AG04450 (cell line): ENCODE measurements around the gene LMF1. TPM values are rescaled to one million over a fixed set of nuclear protein-coding genes. Genes with fewer than 3 reads are reported as not detected.

Source experiments
- CTCF ChIA-PET: fragments of 300-600, 350-600 bp; formaldehyde crosslinking; extraction: SDS; loops from one replicate; lab custom pipeline; 2022; ENCODE audit warnings: antibody characterized with exemption, inconsistent platforms; lab: Charles Lee
- POLR2A ChIA-PET: fragments of 350-600 bp; formaldehyde crosslinking; extraction: SDS; loops from one replicate; lab custom pipeline; 2021; ENCODE audit warnings: antibody characterized with exemption, inconsistent platforms; lab: Yijun Ruan, JAX
- DNase-seq: peaks from one replicate; pipeline ENCODE4 v3.0.0-alpha.2; 2011; ENCODE audit warnings: low read depth, low spot score
- H3K27ac ChIP-seq: one replicate; pipeline ENCODE4 v1.5.1; 2012; ENCODE audit warnings: low read depth, low read length, control low read depth
- H3K27me3 ChIP-seq: one replicate; pipeline ENCODE4 v1.6.0; 2012; ENCODE audit warnings: low read length; ENCODE audit not compliant: control insufficient read depth, insufficient read depth
- H3K4me3 ChIP-seq: 2 replicates; pipeline ENCODE4 v1.5.1; 2011; ENCODE audit warnings: mild to moderate bottlenecking, low read depth, low read length, control low read depth
- H3K9me3 ChIP-seq: 2 replicates; pipeline ENCODE4 v1.5.1; 2012; ENCODE audit warnings: low read length; ENCODE audit not compliant: control insufficient read depth, insufficient read depth
- CTCF ChIP-seq: IDR thresholded peaks from 2 replicates; pipeline ENCODE4 v1.5.1; 2011; ENCODE audit warnings: low read depth, low read length, control low read depth, inconsistent platforms
- polyA plus RNA-seq: library from polyadenylated mRNA; depleted of rRNA; stranded (reverse); fragments of >200 nt; gene quantifications from 2 replicates; pipeline ENCODE4 v1.2.3, GENCODE V29; 2011

LMF1 gene
- polyA plus RNA-seq, 1 experiment, result 11.8 TPM

- ChIA-PET POLR2A (no interaction called here), CTCF (no interaction called here)
- H3K27ac ChIP-seq, result no peak overlapping the region
- DNase-seq, result no peak
- TF ChIP-seq CTCF, result no peak
- H3K9me3 ChIP-seq, result no peaks in the 10 kb centered on the region; the same call in 1 of the 2 replicates
- peaks cover 53% of the 10 kb centered on the region for H3K27me3 ChIP-seq
- H3K4me3 ChIP-seq, result no peak overlapping the region
Measured at GRCh38 chr16:977081-977701, 6.4 kb upstream of the LMF1 start.

- H3K9me3 ChIP-seq, result peaks cover 2% of the 10 kb centered on the region
- CTCF ChIA-PET, result no interaction called here
- no peak for TF ChIP-seq CTCF
- H3K27me3 ChIP-seq, result peaks cover 54% of the 10 kb centered on the region
- POLR2A ChIA-PET, result no interaction called here
- no peak overlapping the region for H3K27ac ChIP-seq
- no peak overlapping the region for H3K4me3 ChIP-seq
- no peak for DNase-seq
Measured at GRCh38 chr16:976389-976931, 5.7 kb upstream of the LMF1 start.

GRCh38 chr16:975291-975690 lies 4.5 kb upstream of the LMF1 start:
- no peak overlapping the region for H3K4me3 ChIP-seq
- peaks cover 6% of the 10 kb centered on the region for H3K9me3 ChIP-seq
- no peak overlapping the region for H3K27ac ChIP-seq
- no peak for TF ChIP-seq CTCF
- H3K27me3 ChIP-seq, result peaks cover 54% of the 10 kb centered on the region
- ChIA-PET CTCF (no interaction called here), POLR2A (no interaction called here)
- no peak for DNase-seq

- Histone ChIP-seq H3K4me3 (no peak overlapping the region), H3K27ac (no peak overlapping the region), H3K27me3 (peaks cover 48% of the 10 kb centered on the region), H3K9me3 (peaks cover 6% of the 10 kb centered on the region)
- ChIA-PET CTCF (no interaction called here), POLR2A (no interaction called here)
- DNase-seq, result no peak
- TF ChIP-seq CTCF, result no peak
Measured at GRCh38 chr16:974611-975261, 4.0 kb upstream of the LMF1 start.

- CTCF ChIA-PET, result no interaction called here
- peaks cover 9% of the 10 kb centered on the region for H3K9me3 ChIP-seq
- H3K27me3 ChIP-seq, result peaks cover 43% of the 10 kb centered on the region
- no peak overlapping the region for H3K4me3 ChIP-seq
- POLR2A ChIA-PET, result no interaction called here
- DNase-seq, result no peak
- H3K27ac ChIP-seq, result no peak overlapping the region
- no peak for TF ChIP-seq CTCF
Measured at GRCh38 chr16:974001-974601, 3.3 kb upstream of the LMF1 start.
